MM.1S (cell line): ENCODE data around the gene SLC12A7.

Experiments used
- EZH2 ChIP-seq: fragments of 300-600 bp; sonication (generic); optimal IDR thresholded peaks from 2 replicates; pipeline ENCODE3; 2017; ENCODE audit warnings: low read depth, mild to moderate bottlenecking, antibody characterized with exemption, low read length, mixed read lengths
- EZH2phosphoT487 ChIP-seq: fragments of 300-600 bp; sonication (generic); IDR thresholded peaks from 2 replicates; pipeline ENCODE4 v1.6.1; 2018; ENCODE audit warnings: antibody characterized with exemption, low read length

- no peak for TF ChIP-seq EZH2
- no peak for TF ChIP-seq EZH2phosphoT487
Observed at GRCh38 chr5:1030801-1031271, 81.0 kb downstream of the SLC12A7 start.
